Measurements from ENCODE around the gene TMA7B.

The TMA7B gene

DNA sequence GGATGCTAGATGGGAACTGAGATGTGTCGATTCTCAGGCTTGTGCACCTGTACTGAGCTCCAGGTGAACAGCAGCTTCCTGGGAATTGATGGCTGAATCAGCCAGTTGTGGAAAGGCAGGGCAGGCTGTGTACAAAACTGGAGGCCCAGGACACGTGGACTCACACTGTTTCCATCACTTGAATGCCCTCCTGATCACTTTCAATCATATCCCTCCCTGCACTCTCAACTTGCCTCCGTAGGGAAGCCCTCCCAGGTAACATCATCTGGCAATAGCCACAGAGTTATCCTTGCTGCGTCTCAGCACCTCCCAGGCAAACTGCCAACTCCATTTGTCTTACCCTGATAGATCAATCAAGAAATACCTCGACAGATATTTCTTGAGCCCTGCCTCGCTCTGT is 44.6 kb downstream of the TMA7B start:
- no peak for DNase-seq

DNA sequence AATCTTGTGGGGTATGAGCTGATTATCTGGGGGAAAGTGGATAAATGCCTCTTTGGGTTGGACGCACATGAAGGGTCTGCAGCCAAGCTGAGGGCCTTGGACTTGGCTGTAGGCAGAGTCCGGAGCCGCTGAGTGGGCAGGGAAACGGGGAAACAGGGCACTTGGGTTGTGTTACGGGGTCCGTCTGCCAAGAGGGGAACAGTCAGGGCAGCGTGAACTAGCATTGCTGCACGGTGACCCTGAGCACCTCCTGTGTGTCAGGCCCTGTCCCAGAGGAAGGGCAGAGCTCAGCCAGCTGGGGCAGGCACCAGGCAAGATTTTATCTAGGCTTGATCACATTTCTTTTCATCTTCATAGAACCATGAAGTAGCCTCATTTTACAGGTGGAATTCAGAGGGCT is 46.4 kb downstream of the TMA7B start:
- DNase-seq: no peak

DNA sequence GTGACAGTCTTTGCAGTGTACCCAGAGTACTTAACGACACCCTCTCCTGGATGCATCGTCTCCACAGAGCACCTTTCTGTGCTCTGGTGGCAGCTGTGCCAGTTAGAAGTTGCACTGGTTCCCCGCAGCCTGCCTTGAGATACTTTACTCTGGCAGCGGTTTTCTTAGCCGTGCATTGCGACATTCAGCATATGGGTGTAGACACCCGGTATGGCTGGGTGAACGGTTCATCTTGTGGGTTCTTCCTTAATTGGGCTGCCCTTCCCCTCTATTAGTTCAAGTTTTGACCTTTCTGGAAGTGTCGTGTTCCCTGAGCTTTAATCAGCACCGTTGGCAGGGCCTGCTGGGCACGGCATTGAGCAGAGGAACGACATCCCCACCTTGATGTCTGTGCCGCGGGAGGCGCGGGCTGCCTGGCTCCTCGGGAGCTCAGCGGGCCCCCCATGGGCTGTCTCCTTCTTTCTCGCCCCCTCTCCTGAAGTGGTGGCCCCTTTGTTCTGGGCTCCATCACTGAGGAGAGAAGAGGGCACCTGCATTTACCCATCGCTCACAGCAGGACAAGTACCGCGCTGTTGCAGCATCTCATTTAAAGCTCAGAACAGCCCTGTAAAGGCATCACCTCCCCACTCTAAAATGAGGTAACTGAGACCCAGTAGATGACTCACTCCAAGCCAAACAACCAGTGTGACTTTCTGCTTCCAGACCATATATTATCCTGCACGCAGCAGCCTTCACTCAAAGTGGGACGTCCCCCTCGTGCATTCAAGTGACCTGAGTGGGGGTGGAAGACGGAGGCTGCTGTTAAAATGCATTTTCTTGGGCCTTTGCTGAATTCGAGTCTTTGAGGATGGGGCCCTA is 47.9 kb downstream of the TMA7B start:
- no peak for DNase-seq

DNA sequence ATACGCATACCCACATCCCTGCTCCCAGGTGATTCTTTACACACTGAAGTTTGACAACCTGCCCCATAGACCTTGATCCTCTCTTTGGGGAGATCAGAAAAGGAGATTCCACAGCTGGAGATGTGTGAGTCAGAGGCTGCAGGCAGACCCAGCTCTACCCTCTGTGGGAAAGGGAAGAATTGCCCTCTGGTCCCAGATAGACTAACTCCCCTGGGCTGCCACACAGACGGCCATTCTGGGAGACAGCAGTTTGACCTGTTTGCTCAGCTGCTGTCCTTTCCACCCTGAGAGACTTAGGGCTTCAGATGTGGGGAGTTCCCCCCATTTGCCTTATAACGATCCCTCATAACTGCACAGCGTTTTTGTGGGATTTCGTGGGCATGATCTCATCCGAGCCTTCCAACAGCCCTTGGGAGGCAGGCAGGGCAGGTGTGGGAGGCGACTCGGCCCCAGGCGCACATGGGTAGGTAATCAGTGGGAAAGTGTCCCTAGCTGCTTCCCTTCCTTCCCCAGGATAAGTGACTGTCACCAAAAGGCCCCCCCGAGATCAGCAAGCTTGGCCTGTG is 48.6 kb downstream of the TMA7B start:
- peak; percentile 3 for DNase-seq

DNA sequence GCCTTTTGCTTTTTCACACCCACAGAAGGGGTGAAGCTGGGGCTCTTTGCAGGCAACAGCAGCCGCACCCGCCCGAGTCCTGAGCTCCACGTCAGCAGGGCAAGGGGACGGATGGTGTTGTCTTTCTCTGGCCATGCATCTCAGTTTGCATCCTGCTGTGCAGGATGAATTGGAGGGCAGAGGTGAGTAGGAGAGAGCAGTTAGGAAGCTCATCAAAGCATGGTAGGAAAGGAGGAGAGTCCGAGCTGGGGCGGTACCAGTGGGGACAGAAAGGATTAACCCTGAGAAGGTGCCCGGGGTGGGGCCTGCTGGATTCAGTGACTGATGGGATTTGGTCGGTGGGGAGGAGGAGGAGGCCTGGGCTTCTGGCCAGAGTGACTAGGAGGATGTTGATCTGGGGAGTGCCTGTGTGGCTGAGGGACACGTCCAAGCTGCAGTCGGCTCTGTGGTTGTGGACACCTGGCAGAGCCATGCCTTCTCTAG is 49.1 kb downstream of the TMA7B start:
- no peak for DNase-seq

DNA sequence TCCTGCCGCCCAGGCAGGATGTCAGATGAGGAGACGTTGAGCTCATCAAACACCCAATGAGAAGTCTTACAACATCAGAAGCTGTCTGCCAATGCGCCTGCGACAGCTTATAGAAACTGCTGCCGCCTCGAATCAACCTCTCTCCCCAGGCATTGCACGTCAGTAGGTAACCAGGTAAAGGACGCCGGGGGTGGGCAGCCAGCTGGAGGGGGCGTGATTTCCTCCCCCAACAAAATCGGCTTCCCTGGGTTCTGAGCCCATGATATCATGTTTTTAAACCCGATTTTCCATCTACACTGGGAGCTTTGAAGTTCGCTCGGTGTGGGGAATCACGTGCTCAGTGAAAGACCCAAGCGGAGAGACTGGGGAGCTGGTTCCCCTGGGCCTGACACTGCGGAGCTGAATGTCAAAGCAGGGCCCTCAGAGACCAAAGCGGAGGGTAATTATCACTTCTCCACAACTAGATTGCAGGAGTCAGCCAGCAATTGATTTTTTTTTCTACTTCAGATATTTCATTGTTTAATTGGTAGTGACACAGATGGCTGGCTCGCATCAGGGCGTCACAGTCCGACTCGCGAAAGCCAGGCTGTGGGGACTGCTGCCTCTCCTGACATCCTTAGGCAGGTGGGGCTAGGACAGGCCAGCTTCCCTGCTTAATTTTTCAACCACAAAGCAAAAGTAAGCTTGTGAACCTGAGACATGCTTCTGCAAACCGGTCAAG is 49.9 kb downstream of the TMA7B start:
- no peak for DNase-seq

DNA sequence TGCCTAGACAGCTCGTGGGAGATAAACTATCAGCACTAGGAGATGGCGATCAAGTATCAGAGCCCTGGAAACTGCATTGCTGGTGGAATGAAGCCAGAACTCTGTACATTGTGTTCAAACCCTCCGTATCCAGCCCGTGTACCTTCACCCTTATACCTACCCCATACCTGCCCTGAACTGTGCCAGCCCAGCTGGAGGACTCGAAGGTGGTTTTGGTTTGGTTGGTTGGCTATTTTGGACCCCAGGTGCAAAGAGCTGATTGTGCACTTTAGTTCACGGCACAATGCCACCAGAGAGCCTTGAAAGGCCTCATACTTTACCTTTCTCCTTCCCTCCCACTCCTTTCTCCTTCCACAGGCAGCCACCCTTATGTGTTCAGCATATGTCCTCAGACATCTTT is 50.5 kb downstream of the TMA7B start:
- DNase-seq: no peak
